Prostate gland (tissue), 2 donors: ENCODE measurements around the gene B3GNT2. TPM values are rescaled to one million over a fixed set of nuclear protein-coding genes. Genes with fewer than 3 reads are reported as not detected.

Experiments used
- DNase-seq: peaks from one replicate; pipeline ENCODE4 v3.0.0-alpha.2; 2019; ENCODE audit warnings: low spot score
- H3K27ac ChIP-seq, 2 donors: fragments of 200-600 bp; sonication (generic); 2 replicates each; pipeline ENCODE4 v1.5.1; 2017 to 2019
- H3K27me3 ChIP-seq: fragments of 200-600 bp; sonication (generic); replicated peaks from 2 replicates; pipeline ENCODE4 v1.5.1; 2019; ENCODE audit not compliant: insufficient read depth
- H3K36me3 ChIP-seq, 2 donors: fragments of 200-600 bp; sonication (generic); 1 replicate in 1 of 2; 2 replicates in 1 of 2; pipeline versions ENCODE4 v1.5.1 to v1.8.1; 2017 to 2019
- H3K4me1 ChIP-seq: fragments of 200-600 bp; sonication (generic); replicated peaks from 2 replicates; pipeline ENCODE4 v1.5.1; 2019
- H3K4me3 ChIP-seq, 2 donors: fragments of 200-600 bp; sonication (generic); 2 replicates each; pipeline ENCODE4 v1.5.1; 2017 to 2019
- H3K9me3 ChIP-seq: fragments of 200-600 bp; sonication (generic); 2 replicates; pipeline ENCODE4 v1.5.1; 2017
- CTCF ChIP-seq, 4 experiments: fragments of 200-600 bp in 2 of 4; fragments of 450-650 bp in 2 of 4; sonication (generic) in 2 of 4; IDR thresholded peaks; 1 replicate in 3 of 4; 2 replicates in 1 of 4; pipeline ENCODE4 v1.5.1; 2016 to 2019; ENCODE audit warnings: antibody characterized with exemption in 4 of 4, mild to moderate bottlenecking in 2 of 4, moderate library complexity in 2 of 4
- POLR2A ChIP-seq: fragments of 450-650 bp; IDR thresholded peaks from one replicate; pipeline ENCODE4 v1.6.1; 2016; ENCODE audit warnings: antibody characterized with exemption, mild to moderate bottlenecking
- POLR2AphosphoS5 ChIP-seq: sonication (generic); formaldehyde crosslinking; IDR thresholded peaks from one replicate; pipeline ENCODE4 v1.6.1; 2017; ENCODE audit warnings: antibody characterized with exemption
- WGBS: methylation state at CpG from one replicate; pipeline ENCODE4 v1.1.5; 2018; 5-methylcytosine and 5-hydroxymethylcytosine counted together
- intact Hi-C: fragments of 100-400 bp; cut with DNase I; formaldehyde crosslinking; loops from one replicate; pipeline ENCODE4 v1.14.2; 2022
- total RNA-seq, 2 donors: library from RNA; depleted of rRNA; stranded (reverse); fragments of >200 nt; gene quantifications; one replicate each; pipeline ENCODE4 v1.1.0, GENCODE V29; 2016

The B3GNT2 gene
- total RNA-seq, 2 donors from 2014 or later, result 8.5 to 18.7 TPM

DNA sequence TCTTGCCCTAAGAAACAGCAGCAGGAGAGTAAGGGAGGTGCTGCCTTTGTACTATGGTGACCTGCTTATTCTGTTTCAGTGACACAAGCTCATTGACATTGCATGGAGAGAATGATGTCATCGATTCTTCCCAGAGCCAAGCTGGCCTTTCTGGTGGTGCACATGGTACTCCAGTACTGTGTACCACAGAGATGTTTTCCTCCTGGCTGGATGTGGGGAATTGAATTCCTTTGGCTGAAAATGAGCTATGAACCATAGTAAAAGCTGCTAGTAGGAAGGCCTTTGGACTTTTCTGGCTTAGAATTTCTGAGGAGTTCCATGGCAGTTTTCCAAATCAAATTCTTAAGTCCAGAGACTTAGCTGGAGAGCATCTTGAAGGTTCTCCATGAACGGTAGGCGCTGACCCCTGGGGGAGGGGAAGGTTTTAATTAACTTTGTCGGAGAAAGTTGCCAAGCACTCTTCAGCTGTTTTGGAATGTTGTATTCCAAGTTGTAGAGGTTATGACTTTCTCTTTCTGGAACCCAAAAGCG lies 17.1 kb upstream of the B3GNT2 start:
- Histone ChIP-seq H3K4me3 (no peak overlapping the region), H3K27ac (no peak overlapping the region), H3K36me3 (no peaks in the 10 kb centered on the region), H3K9me3 (no peaks in the 10 kb centered on the region), H3K27me3 (no peaks in the 10 kb centered on the region), H3K4me1 (no peaks in the 10 kb centered on the region)
- 75% methylated on average over 5 of the region's 5 CpGs for WGBS
- TF ChIP-seq CTCF (IDR thresholded peaks at IDR 0.05), result no peak
- no peak for TF ChIP-seq POLR2A
- no peak for TF ChIP-seq POLR2AphosphoS5
- DNase-seq, result no peak
- intact Hi-C loops, result no loop called here

- WGBS, result 60% methylated on average over 4 of the region's 4 CpGs
- Histone ChIP-seq H3K27me3 (no peaks in the 10 kb centered on the region), H3K4me1 (no peaks in the 10 kb centered on the region), H3K36me3 (no peaks in the 10 kb centered on the region), H3K9me3 (no peaks in the 10 kb centered on the region), H3K27ac (no peak overlapping the region), H3K4me3 (no peak overlapping the region)
- intact Hi-C loops, result no loop called here
- DNase-seq, result no peak
- TF ChIP-seq POLR2A (no peak), POLR2AphosphoS5 (no peak), CTCF (IDR thresholded peaks at IDR 0.05) (no peak)
Observed at GRCh38 chr2:62180975-62181374, 14.9 kb upstream of the B3GNT2 start.

- no peaks in the 10 kb centered on the region for H3K36me3 ChIP-seq
- WGBS, result 86% methylated on average over 3 of the region's 3 CpGs
- H3K4me3 ChIP-seq, result no peak overlapping the region
- no peaks in the 10 kb centered on the region for H3K4me1 ChIP-seq
- intact Hi-C loops, result no loop called here
- H3K27me3 ChIP-seq, result no peaks in the 10 kb centered on the region
- TF ChIP-seq POLR2AphosphoS5, result no peak
- TF ChIP-seq CTCF (IDR thresholded peaks at IDR 0.05), result no peak
- TF ChIP-seq POLR2A, result no peak
- no peaks in the 10 kb centered on the region for H3K9me3 ChIP-seq
- no peak overlapping the region for H3K27ac ChIP-seq
- no peak for DNase-seq
Observed at GRCh38 chr2:62181843-62182242, 14.1 kb upstream of the B3GNT2 start.

DNA sequence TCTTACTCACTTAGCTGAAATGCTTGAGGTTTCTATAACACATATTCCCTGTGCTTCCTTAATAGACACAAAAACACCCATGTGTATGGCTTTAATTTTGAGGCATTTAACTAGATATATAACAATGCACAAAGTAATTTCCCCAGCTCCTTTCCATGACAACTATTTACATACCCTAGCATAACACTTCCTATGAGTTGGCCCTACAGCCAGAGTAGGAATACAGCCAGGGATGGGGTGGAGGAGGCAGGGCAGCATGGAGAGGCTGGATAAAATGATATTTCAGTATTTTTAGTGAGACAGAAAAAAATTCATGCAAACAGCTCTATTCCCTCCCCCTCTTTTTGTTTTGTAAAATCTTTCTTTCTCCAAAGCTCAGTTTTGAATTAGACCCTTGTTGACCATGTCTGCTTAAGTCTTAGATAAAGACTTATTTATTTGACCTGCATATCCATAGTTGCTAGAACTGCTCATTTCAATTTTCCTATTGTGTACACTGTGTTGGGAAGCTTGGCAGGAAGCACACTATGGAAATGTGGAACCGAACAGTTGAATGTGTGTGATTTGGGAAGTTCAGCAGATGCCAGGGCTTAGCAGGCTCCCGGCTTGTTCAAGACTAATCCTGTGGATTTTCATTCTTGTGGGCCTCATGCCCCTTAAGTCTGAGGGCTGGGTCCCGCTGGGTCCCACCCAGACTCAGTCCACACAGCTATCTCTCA lies 11.2 kb upstream of the B3GNT2 start:
- intact Hi-C loops, result no loop called here
- H3K36me3 ChIP-seq, result no peaks in the 10 kb centered on the region
- no peak overlapping the region for H3K4me3 ChIP-seq
- no peaks in the 10 kb centered on the region for H3K4me1 ChIP-seq
- no peak overlapping the region for H3K27ac ChIP-seq
- TF ChIP-seq POLR2AphosphoS5 (no peak), POLR2A (no peak), CTCF (IDR thresholded peaks at IDR 0.05) (no peak)
- DNase-seq, result no peak
- WGBS, result 98% methylated on average over 3 of the region's 3 CpGs
- H3K9me3 ChIP-seq, result no peaks in the 10 kb centered on the region
- H3K27me3 ChIP-seq, result no peaks in the 10 kb centered on the region
